KMS-11 (cell line): ENCODE measurements around the gene LSM14B.
"Not testable (repeated sequence)": the region's sequence is repeated elsewhere in the genome, so short reads cannot be mapped to it uniquely, and the experiment has no call there.

ENCODE experiments used
- H2AFZ ChIP-seq: fragments of 200-600 bp; sonication (generic); 2 replicates; pipeline ENCODE4 v1.6.1; 2016; ENCODE audit warnings: antibody characterized with exemption, mixed run types, low read depth
- H3K27ac ChIP-seq: fragments of 200-600 bp; sonication (generic); 2 replicates; pipeline ENCODE4 v1.6.1; 2016; ENCODE audit warnings: mild to moderate bottlenecking, mixed run types
- H3K27me3 ChIP-seq: fragments of 200-600 bp; sonication (generic); 2 replicates; pipeline ENCODE4 v1.6.1; 2017; ENCODE audit warnings: mild to moderate bottlenecking, low read depth, mixed run types, moderate library complexity; ENCODE audit not compliant: insufficient read depth
- H3K36me3 ChIP-seq: fragments of 200-600 bp; sonication (generic); 2 replicates; pipeline ENCODE4 v1.6.1; 2017; ENCODE audit warnings: mild to moderate bottlenecking, mixed run types; ENCODE audit not compliant: insufficient read depth
- H3K4me1 ChIP-seq: fragments of 200-600 bp; sonication (generic); 2 replicates; pipeline ENCODE4 v1.6.1; 2016; ENCODE audit warnings: mild to moderate bottlenecking, low read depth, mixed run types; ENCODE audit not compliant: poor library complexity, severe bottlenecking
- H3K4me2 ChIP-seq: fragments of 200-600 bp; sonication (generic); 2 replicates; pipeline ENCODE4 v1.7.0; 2016; ENCODE audit warnings: mild to moderate bottlenecking, mixed run types
- H3K4me3 ChIP-seq: fragments of 200-600 bp; sonication (generic); IDR thresholded peaks from 2 replicates; pipeline ENCODE4 v1.6.1; 2017; ENCODE audit warnings: low read depth, low read length, mixed read lengths; ENCODE audit not compliant: insufficient read depth
- H3K79me2 ChIP-seq: fragments of 200-600 bp; sonication (generic); 2 replicates; pipeline ENCODE4 v1.6.1; 2016; ENCODE audit warnings: low read depth, mixed run types; ENCODE audit not compliant: insufficient read depth
- H3K9ac ChIP-seq: fragments of 200-600 bp; sonication (generic); 2 replicates; pipeline ENCODE4 v1.6.1; 2016; ENCODE audit warnings: mild to moderate bottlenecking, mixed run types
- H4K20me1 ChIP-seq: fragments of 200-600 bp; sonication (generic); 2 replicates; pipeline ENCODE4 v1.6.1; 2016; ENCODE audit warnings: mild to moderate bottlenecking, mixed run types; ENCODE audit not compliant: insufficient read depth
- TF ChIP-seq, protein P1 (sequence below): fragments of 200-600 bp; sonication (generic); conservative IDR thresholded peaks from 2 replicates; pipeline ENCODE4 v1.6.1; 2017; ENCODE audit warnings: low read depth, mild to moderate bottlenecking, antibody characterized with exemption, low read length, moderate library complexity, mixed read lengths

LSM14B gene

GRCh38 chr20:62105592-62105991 is 16.7 kb upstream of the LSM14B start:
- Histone ChIP-seq H3K4me3 (no peak overlapping the region), H3K9ac (no peak overlapping the region), H3K36me3 (no peaks in the 10 kb centered on the region), H2AFZ (no peak overlapping the region), H3K4me2 (no peak overlapping the region), H3K4me1 (no peaks in the 10 kb centered on the region), H4K20me1 (no peaks in the 10 kb centered on the region), H3K27ac (no peak overlapping the region), H3K27me3 (peaks cover 68% of the 10 kb centered on the region), H3K79me2 (no peaks in the 10 kb centered on the region)
- TF ChIP-seq, protein P1, sequence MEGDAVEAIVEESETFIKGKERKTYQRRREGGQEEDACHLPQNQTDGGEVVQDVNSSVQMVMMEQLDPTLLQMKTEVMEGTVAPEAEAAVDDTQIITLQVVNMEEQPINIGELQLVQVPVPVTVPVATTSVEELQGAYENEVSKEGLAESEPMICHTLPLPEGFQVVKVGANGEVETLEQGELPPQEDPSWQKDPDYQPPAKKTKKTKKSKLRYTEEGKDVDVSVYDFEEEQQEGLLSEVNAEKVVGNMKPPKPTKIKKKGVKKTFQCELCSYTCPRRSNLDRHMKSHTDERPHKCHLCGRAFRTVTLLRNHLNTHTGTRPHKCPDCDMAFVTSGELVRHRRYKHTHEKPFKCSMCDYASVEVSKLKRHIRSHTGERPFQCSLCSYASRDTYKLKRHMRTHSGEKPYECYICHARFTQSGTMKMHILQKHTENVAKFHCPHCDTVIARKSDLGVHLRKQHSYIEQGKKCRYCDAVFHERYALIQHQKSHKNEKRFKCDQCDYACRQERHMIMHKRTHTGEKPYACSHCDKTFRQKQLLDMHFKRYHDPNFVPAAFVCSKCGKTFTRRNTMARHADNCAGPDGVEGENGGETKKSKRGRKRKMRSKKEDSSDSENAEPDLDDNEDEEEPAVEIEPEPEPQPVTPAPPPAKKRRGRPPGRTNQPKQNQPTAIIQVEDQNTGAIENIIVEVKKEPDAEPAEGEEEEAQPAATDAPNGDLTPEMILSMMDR, result no peak

DNA sequence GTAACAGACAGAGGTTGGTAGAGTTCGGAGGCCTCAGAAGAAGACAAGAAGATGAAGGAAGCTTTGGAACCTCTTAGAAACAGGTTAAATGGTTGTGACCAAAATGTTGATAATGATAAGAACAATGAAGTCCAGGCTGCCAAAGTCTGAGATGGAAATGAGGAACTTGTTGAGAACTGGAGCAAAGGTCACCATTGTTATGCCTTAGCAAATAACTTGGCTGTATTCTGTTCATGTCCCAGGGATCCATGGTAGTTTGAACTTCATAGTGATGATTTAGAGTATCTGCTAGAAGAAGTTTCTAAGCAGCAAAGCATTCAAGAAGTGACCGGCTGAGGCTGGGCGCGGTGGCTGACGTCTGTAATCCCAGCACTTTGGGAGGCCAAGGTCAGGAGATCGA is 11.1 kb upstream of the LSM14B start:
- Histone ChIP-seq H2AFZ (no peak overlapping the region), H4K20me1 (no peaks in the 10 kb centered on the region), H3K27me3 (peaks cover 60% of the 10 kb centered on the region), H3K4me3 (no peak overlapping the region), H3K36me3 (no peaks in the 10 kb centered on the region), H3K4me2 (no peak overlapping the region), H3K9ac (no peak overlapping the region), H3K4me1 (no peaks in the 10 kb centered on the region), H3K79me2 (no peaks in the 10 kb centered on the region), H3K27ac (no peak overlapping the region)
- TF ChIP-seq, protein P1, result no peak

DNA sequence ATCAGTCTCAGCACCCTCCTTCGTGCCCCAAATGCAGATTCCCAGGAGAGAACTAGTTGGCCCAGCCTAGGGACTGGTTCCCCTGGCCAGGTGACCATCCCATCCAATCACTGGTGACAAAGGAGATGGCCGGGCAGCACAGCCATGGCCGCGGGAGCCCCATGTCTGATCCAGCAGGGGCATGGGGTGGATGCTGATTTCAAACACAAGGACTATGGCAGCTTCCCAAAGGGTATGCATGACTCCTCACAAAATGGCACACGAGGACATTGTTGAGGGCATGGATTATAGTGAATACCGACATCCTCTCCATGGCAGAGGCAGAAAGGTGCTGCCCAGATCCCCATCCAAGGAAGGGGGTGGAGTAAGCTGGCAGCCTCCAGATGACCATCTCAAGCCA is 9.9 kb upstream of the LSM14B start:
- no peaks in the 10 kb centered on the region for H4K20me1 ChIP-seq

DNA sequence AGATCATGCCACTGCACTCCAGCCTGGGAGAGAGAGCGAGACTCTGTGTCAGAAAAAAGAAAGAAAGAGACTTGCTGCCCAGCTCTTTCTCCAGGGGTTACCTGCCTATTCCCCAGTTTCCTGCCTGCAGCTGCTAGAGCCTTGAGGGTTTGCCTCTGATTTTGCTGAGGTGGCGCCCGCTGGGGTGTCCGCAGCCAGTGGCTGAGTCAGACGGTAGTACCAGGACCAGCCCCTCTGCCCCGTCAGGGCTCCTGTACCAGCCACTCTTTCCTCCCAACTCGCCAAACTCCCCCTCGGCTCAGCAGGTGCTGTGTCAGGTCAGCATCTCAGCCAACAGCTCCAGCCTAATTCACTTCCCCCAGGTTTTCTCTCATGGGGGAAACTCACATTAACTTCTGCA is 7.4 kb upstream of the LSM14B start:
- TF ChIP-seq, protein P1, result no peak
- Histone ChIP-seq H3K27ac (no peak overlapping the region), H3K36me3 (no peaks in the 10 kb centered on the region), H3K27me3 (peaks cover 74% of the 10 kb centered on the region), H3K4me1 (no peaks in the 10 kb centered on the region), H3K4me2 (no peak overlapping the region), H3K9ac (no peak overlapping the region), H4K20me1 (no peaks in the 10 kb centered on the region), H2AFZ (no peak overlapping the region), H3K79me2 (no peaks in the 10 kb centered on the region), H3K4me3 (no peak overlapping the region)

More for the DNA sequence above, 9.9 kb upstream of the LSM14B start:
- no peak overlapping the region for H3K27ac ChIP-seq
- TF ChIP-seq, protein P1, result no peak
- H2AFZ ChIP-seq, result no peak overlapping the region
- no peaks in the 10 kb centered on the region for H3K4me1 ChIP-seq
- H3K9ac ChIP-seq, result no peak overlapping the region
- peaks cover 65% of the 10 kb centered on the region for H3K27me3 ChIP-seq
- no peak overlapping the region for H3K4me2 ChIP-seq
- no peaks in the 10 kb centered on the region for H3K36me3 ChIP-seq
- no peaks in the 10 kb centered on the region for H3K79me2 ChIP-seq
- H3K4me3 ChIP-seq, result no peak overlapping the region

DNA sequence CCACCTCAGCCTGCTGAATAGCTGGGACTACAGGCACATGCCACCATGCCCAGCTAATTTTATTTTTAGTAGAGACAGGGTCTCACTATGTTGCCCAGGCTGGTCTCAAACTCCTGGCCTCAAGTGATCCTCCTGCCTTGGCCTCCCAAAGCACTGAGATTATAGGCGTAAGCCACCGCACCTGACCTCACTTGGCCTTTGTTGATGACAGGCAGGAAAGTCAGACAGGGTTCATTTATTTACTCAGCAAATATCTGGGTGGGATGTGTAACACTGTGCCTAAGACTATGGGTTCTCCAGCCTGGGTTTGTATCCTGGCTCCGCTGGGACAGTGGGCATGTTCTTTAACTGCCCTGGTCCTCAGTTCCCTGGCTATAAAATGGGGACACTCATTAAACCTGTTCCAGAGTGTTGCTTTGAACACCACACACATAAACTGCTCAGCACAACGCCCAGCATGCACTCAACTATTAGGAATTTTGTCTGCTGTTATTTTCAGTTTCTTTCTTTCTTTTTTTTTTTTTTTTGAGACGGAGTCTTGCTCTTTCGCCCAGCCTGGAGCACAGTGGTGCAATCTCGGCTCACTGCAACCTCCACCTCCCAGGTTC is 6.4 kb upstream of the LSM14B start:
- not testable (repeated sequence) for H3K27ac ChIP-seq, H3K79me2 ChIP-seq, H3K9ac ChIP-seq, H2AFZ ChIP-seq, H3K4me1 ChIP-seq, H3K4me2 ChIP-seq, H3K36me3 ChIP-seq, H4K20me1 ChIP-seq, H3K4me3 ChIP-seq
- peaks cover 81% of the 10 kb centered on the region for H3K27me3 ChIP-seq
